Measurements from ENCODE around the gene ANKMY1.

DNA sequence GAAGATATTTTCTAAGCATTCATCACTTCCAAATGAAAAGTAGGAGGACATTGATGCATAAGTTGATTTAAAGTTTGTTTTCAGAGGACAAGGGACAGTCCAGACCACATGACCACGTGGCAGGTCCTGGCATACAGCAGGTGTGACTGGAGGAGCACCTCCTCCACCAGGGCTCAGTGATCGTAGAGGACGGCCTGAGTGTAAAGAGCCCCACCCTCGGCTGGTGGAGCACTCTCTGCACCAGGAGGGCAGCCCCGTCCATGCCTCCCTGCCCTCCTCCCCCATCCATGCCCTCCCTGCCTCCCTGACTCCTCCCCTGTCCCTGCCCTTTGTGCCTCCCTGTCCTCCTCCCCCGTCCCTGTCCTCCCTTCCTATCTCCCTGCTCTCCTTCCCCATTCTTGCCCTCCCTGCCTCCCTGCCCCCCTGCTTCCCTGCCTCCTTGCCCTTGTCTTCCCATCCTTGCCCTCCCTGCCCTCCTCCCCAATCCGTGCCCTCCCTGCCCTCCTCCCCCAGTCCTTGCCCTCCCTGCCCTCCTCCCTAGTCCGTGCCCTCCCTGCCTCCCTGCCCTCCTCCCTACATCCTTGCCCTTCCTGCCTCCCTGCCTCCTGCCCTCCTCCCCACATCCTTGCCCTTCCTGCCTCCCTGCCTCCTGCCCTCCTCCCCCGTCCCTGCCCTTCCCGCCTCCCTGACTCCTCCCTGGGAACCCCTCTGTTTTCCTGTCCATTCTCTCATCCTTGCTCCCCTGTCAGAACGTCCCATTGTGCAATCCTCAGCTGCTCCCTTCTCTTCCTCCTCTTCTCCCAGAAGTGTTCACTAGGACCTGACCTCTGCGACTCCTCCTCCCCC, 47.9 kb downstream of the ANKMY1 start:
- TF ChIP-seq, protein P1, sequence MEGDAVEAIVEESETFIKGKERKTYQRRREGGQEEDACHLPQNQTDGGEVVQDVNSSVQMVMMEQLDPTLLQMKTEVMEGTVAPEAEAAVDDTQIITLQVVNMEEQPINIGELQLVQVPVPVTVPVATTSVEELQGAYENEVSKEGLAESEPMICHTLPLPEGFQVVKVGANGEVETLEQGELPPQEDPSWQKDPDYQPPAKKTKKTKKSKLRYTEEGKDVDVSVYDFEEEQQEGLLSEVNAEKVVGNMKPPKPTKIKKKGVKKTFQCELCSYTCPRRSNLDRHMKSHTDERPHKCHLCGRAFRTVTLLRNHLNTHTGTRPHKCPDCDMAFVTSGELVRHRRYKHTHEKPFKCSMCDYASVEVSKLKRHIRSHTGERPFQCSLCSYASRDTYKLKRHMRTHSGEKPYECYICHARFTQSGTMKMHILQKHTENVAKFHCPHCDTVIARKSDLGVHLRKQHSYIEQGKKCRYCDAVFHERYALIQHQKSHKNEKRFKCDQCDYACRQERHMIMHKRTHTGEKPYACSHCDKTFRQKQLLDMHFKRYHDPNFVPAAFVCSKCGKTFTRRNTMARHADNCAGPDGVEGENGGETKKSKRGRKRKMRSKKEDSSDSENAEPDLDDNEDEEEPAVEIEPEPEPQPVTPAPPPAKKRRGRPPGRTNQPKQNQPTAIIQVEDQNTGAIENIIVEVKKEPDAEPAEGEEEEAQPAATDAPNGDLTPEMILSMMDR (conservative IDR thresholded peaks at IDR 0.05; ENCODE audit: low read depth, low read length), result no peak
- no peak for TF ChIP-seq EZH2 (IDR thresholded peaks at IDR 0.05; ENCODE audit: low read length, unreplicated experiment)

All from PC-3 (cell line).